Activated CD4-positive, alpha-beta T cell treated with anti-CD3 and anti-CD28 coated beads, Interleukin-2, amount 10 ng/mL, durations not matched to agents 7 days and 5 days (primary cell): Measurements from ENCODE around the gene LITAF. TPM values are rescaled to one million over a fixed set of nuclear protein-coding genes. Genes with fewer than 3 reads are reported as not detected.
"Not testable (repeated sequence)": the region's sequence is repeated elsewhere in the genome, so short reads cannot be mapped to it uniquely, and the experiment has no call there.

Source experiments
- CTCF ChIA-PET: fragments of 350-600 bp; sonication (Branson Sonifier 250); formaldehyde crosslinking; loops from one replicate; lab custom pipeline; 2021; ENCODE audit warnings: antibody characterized with exemption; lab: Charles Lee
- POLR2A ChIA-PET: fragments of 350-600 bp; sonication (Branson Sonifier 250); formaldehyde crosslinking; loops from one replicate; lab custom pipeline; 2021; ENCODE audit warnings: antibody characterized with exemption; lab: Charles Lee
- DNase-seq: peaks from one replicate; pipeline ENCODE4 v3.0.0-alpha.2; 2020
- H3K27ac Mint-ChIP-seq: one replicate; pipeline ENCODE4 v1.8.0; 2021; ENCODE audit warnings: mild to moderate bottlenecking, moderate library complexity, mixed read lengths
- H3K27me3 Mint-ChIP-seq: one replicate; pipeline ENCODE4 v1.8.0; 2021; ENCODE audit warnings: mixed read lengths
- H3K36me3 Mint-ChIP-seq: one replicate; pipeline ENCODE4 v1.8.0; 2021; ENCODE audit warnings: low read depth, mixed read lengths
- H3K4me1 Mint-ChIP-seq: one replicate; pipeline ENCODE4 v1.8.0; 2021; ENCODE audit warnings: mixed read lengths
- H3K4me3 Mint-ChIP-seq: one replicate; pipeline ENCODE4 v1.8.0; 2021; ENCODE audit warnings: mild to moderate bottlenecking, moderate library complexity, mixed read lengths
- H3K9me3 Mint-ChIP-seq: one replicate; pipeline ENCODE4 v1.8.0; 2021; ENCODE audit warnings: mixed read lengths
- total RNA-seq, 2 experiments: library from RNA; stranded (reverse); gene quantifications; one replicate each; pipeline ENCODE4 v1.2.3, GENCODE V29; 2021

The LITAF gene
- total RNA-seq, 2 experiments from 2014 or later = 133 to 141 TPM

GRCh38 chr16:11604783-11605563 lies 18.3 kb upstream of the LITAF start:
- Mint-ChIP-seq H3K36me3 (no peaks in the 10 kb centered on the region), H3K4me3 (no peak overlapping the region)
- POLR2A ChIA-PET = no interaction called here

GRCh38 chr16:11604296-11604695 lies 17.6 kb upstream of the LITAF start:
- H3K4me3 Mint-ChIP-seq, H3K9me3 Mint-ChIP-seq, H3K27ac Mint-ChIP-seq, CTCF ChIA-PET, H3K36me3 Mint-ChIP-seq, H3K27me3 Mint-ChIP-seq, DNase-seq: not testable (repeated sequence)
- POLR2A ChIA-PET = interaction anchor here (0.6 kb wide), 1 partner anchor 647 kb away, joined by 8 read pairs; no protein-coding TSS in a partner anchor
- H3K4me1 Mint-ChIP-seq = peaks cover 12% of the 10 kb centered on the region

More at GRCh38 chr16:11604783-11605563, 18.3 kb upstream of the LITAF start:
- Mint-ChIP-seq H3K27ac (no peak overlapping the region), H3K27me3 (no peaks in the 10 kb centered on the region), H3K4me1 (peaks cover 19% of the 10 kb centered on the region), H3K9me3 (no peaks in the 10 kb centered on the region)
- CTCF ChIA-PET = interaction anchor here (0.7 kb wide), 1 partner anchor 30 kb away, joined by 3 read pairs; no protein-coding TSS in a partner anchor
- no peak for DNase-seq

DNA sequence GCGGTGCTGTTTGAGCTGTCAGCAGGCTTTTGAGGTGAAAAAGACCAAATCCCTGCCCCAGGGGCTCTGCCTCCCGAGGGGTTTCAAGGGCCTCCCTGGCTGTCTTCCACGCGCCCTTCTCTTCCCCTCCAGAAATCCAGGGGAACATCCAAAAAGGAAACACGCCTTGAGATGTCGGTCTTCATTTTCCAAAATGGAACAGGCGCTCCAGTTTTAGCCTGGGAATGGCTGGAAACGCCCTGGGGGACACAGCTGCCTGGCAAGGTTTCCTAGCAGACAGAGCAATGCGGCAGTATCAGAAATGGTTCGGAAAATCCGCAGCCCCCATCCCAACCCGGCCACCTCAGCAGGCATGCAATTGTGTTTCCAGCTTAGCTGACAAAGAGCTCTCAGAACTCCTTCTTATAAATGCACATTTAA lies 16.6 kb upstream of the LITAF start:
- POLR2A ChIA-PET = no interaction called here

GRCh38 chr16:11602321-11602720 lies 15.6 kb upstream of the LITAF start:
- Mint-ChIP-seq H3K27me3 (no peaks in the 10 kb centered on the region), H3K36me3 (no peaks in the 10 kb centered on the region), H3K4me3 (no peak overlapping the region), H3K4me1 (peaks cover 10% of the 10 kb centered on the region), H3K9me3 (no peaks in the 10 kb centered on the region), H3K27ac (no peak overlapping the region)
- no peak for DNase-seq
- ChIA-PET POLR2A (no interaction called here), CTCF (interaction anchor here (0.6 to 1.2 kb wide), 2 partner anchors 11 to 186 kb away, joined by 3 read pairs; no protein-coding TSS in a partner anchor)

More for the DNA sequence above, 16.6 kb upstream of the LITAF start:
- Mint-ChIP-seq H3K4me1 (peaks cover 5% of the 10 kb centered on the region), H3K27ac (no peak overlapping the region), H3K9me3 (no peaks in the 10 kb centered on the region), H3K36me3 (no peaks in the 10 kb centered on the region), H3K4me3 (no peak overlapping the region), H3K27me3 (no peaks in the 10 kb centered on the region)
- DNase-seq = no peak
- CTCF ChIA-PET = interaction anchor here (0.6 kb wide), 2 partner anchors 18 to 187 kb away, joined by 3 read pairs; no protein-coding TSS in a partner anchor

DNA sequence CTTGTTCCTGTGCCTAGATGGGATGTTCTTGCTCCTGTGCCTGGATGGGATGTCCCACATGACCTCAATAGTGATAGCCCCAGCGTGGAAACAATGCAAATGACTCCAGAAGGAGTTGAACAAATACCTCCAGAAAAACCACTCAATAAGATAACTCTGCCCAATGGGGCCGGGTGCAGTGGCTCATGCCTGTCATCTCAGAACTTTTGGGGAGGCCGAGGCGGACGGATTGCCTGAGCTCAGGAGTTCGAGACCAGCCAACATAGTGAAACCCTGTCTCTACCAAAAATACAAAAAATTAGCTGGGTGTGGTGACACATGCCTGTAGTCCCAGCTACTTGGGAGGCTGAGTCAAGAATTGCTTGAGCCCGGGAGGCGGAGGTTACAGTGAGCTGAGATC lies 15.2 kb upstream of the LITAF start:
- ChIA-PET CTCF (interaction anchor here (1.2 kb wide), 1 partner anchor 11 kb away, joined by 3 read pairs; no protein-coding TSS in a partner anchor), POLR2A (no interaction called here)
- Mint-ChIP-seq H3K27me3 (no peaks in the 10 kb centered on the region), H3K4me3 (no peak overlapping the region), H3K36me3 (no peaks in the 10 kb centered on the region), H3K4me1 (peaks cover 14% of the 10 kb centered on the region), H3K27ac (no peak overlapping the region), H3K9me3 (no peaks in the 10 kb centered on the region)
- no peak for DNase-seq

DNA sequence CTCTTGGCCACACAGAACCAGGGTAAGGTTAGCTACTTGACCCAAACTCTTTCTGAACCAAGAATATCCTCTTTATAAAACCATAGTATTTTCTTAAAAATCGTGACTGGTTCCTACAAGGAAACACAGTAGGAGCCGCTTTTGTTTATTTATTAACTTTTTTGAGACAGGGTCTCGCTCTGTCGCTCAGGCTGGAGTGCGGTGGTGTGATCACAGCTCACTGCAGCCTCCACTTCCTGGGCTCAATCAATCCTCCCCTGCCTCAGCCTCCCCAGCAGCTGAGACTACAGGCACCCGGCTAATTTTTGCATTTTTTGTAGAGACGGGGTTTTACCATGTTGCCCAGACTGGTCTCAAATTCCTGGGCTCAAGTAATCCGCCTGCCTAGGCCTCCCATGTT lies 14.7 kb upstream of the LITAF start:
- no peak for DNase-seq
- peaks cover 14% of the 10 kb centered on the region for H3K4me1 Mint-ChIP-seq
- no peaks in the 10 kb centered on the region for H3K36me3 Mint-ChIP-seq
- ChIA-PET POLR2A (no interaction called here), CTCF (interaction anchor here (1.2 kb wide), 1 partner anchor 12 kb away, joined by 3 read pairs; no protein-coding TSS in a partner anchor)
- no peaks in the 10 kb centered on the region for H3K27me3 Mint-ChIP-seq
- no peak overlapping the region for H3K4me3 Mint-ChIP-seq
- no peaks in the 10 kb centered on the region for H3K9me3 Mint-ChIP-seq
- H3K27ac Mint-ChIP-seq = no peak overlapping the region

DNA sequence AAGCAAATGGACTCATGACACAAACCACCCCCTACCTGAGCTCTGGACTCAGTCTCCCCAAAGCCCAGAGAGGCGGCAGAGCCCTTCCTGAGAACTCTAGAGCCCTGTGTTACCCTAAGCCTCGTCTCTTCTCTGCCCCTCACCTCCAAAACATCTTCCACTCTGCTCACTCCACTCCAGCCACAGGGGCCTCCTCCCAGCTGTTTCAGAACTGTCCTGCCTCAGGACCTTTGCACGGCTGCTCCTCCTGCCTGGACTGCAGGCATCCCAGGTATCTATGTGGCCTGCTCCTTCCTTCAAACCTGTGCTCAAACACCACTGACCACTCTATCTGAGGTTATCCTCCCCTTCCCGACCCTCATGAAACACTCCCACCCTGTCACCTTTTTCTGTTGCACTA lies 12.9 kb upstream of the LITAF start:
- peaks cover 20% of the 10 kb centered on the region for H3K4me1 Mint-ChIP-seq
- no peaks in the 10 kb centered on the region for H3K9me3 Mint-ChIP-seq
- ChIA-PET CTCF (interaction anchor here (0.9 to 1.8 kb wide), 2 partner anchors 10 to 22 kb away, joined by 3 to 6 read pairs; no protein-coding TSS in a partner anchor), POLR2A (no interaction called here)
- H3K27ac Mint-ChIP-seq = no peak overlapping the region
- no peaks in the 10 kb centered on the region for H3K27me3 Mint-ChIP-seq
- no peak for DNase-seq
- no peaks in the 10 kb centered on the region for H3K36me3 Mint-ChIP-seq
- H3K4me3 Mint-ChIP-seq = no peak overlapping the region

DNA sequence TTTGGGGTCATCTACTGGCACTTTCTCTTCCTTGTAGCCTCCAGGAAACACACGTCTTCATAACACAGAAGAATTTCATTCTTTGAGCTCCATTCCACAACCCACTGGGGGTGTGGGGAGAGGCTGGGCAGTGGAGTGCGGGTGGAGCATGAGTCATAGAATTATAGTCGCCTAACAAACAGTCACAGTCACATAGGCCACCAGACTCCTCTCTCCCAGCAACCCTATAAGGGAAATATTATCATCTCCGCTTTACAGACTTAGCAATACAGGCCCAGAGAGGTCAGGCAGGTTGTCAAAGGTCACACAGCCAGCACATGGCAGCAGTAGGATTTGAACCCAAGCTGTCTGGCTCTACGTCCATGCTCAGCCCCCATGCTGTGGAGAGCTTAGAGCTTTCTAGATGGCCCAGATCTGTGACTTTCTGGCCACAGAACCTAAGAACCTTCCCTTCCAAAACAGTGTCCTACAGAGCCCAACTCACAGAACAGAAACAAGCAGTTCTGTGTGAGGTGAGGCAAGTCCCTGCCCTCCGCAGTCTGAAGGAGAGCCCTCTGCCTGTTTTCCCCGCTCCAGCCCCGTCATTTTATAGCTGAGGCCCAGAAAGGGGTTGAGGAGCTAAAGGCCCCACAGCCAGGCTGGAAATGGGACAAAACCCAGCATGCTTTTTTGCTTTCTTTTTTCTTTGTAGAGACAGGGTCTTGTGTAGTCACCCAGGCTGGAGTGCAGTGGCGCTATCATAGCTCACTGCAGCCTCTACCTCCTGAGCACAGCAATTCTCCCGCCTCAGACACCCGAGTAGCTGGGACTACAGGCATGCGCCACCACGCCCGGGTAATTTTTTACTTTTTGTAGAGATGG lies 10.7 kb upstream of the LITAF start:
- no peak for DNase-seq
- H3K4me1 Mint-ChIP-seq = peaks cover 24% of the 10 kb centered on the region
- H3K27ac Mint-ChIP-seq = peak overlapping the region; percentile 4
- H3K36me3 Mint-ChIP-seq = no peaks in the 10 kb centered on the region
- CTCF ChIA-PET = interaction anchor here (0.5 to 1.6 kb wide), 5 partner anchors 10 to 175 kb away, joined by 3 to 10 read pairs (median 4); no protein-coding TSS in a partner anchor
- no peak overlapping the region for H3K4me3 Mint-ChIP-seq
- H3K27me3 Mint-ChIP-seq = peaks cover 2% of the 10 kb centered on the region
- no peaks in the 10 kb centered on the region for H3K9me3 Mint-ChIP-seq
- POLR2A ChIA-PET = no interaction called here

GRCh38 chr16:11596572-11597226 lies 10.0 kb upstream of the LITAF start:
- CTCF ChIA-PET = interaction anchor here (0.9 to 1.6 kb wide), 5 partner anchors 9 to 22 kb away, joined by 3 to 10 read pairs (median 6); partner anchors contain the start of gene LITAF
- Mint-ChIP-seq H3K27me3 (peaks cover 2% of the 10 kb centered on the region), H3K9me3 (no peaks in the 10 kb centered on the region)

GRCh38 chr16:11593581-11593980 lies 6.9 kb upstream of the LITAF start:
- no peaks in the 10 kb centered on the region for H3K36me3 Mint-ChIP-seq
- CTCF ChIA-PET = no interaction called here
- H3K9me3 Mint-ChIP-seq = no peaks in the 10 kb centered on the region
- POLR2A ChIA-PET = no interaction called here
- H3K4me3 Mint-ChIP-seq = no peak overlapping the region
- H3K27me3 Mint-ChIP-seq = peaks cover 2% of the 10 kb centered on the region
- no peak for DNase-seq
- peaks cover 28% of the 10 kb centered on the region for H3K4me1 Mint-ChIP-seq
- H3K27ac Mint-ChIP-seq = no peak overlapping the region

More at GRCh38 chr16:11596572-11597226, 10.0 kb upstream of the LITAF start:
- Mint-ChIP-seq H3K27ac (no peak overlapping the region), H3K4me3 (no peak overlapping the region), H3K36me3 (no peaks in the 10 kb centered on the region), H3K4me1 (peaks cover 24% of the 10 kb centered on the region)
- no peak for DNase-seq
- POLR2A ChIA-PET = no interaction called here

- H3K36me3 Mint-ChIP-seq, H3K9me3 Mint-ChIP-seq, H3K27ac Mint-ChIP-seq, H3K27me3 Mint-ChIP-seq, CTCF ChIA-PET, H3K4me3 Mint-ChIP-seq, DNase-seq: not testable (repeated sequence)
- POLR2A ChIA-PET = interaction anchor here (0.6 kb wide), 1 partner anchor 22 kb away, joined by 3 read pairs; no protein-coding TSS in a partner anchor
- peaks cover 25% of the 10 kb centered on the region for H3K4me1 Mint-ChIP-seq
Measured at GRCh38 chr16:11593076-11593475, 6.4 kb upstream of the LITAF start.

DNA sequence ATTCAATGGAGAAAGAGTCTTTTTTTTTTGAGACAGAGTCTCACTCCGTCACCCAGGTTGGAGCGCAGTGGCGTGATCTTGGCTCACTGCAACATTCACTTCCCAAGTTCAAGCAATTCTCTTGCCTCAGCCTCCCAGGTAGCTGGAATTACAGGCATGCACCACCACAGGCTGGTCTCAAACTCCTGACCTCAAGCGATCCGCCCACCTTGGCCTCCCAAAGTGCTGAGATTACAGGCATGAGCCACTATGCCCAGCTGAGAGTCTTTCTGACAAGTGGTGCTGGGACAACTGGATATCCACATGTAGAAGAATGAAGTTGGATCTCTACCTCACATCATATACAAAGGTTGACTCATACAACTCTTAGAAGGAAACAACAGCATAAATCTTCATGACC lies 4.9 kb upstream of the LITAF start:
- H3K27ac Mint-ChIP-seq, DNase-seq, H3K9me3 Mint-ChIP-seq, POLR2A ChIA-PET, H3K27me3 Mint-ChIP-seq, H3K4me3 Mint-ChIP-seq, H3K36me3 Mint-ChIP-seq: not testable (repeated sequence)
- CTCF ChIA-PET = interaction anchor here (0.7 kb wide), 2 partner anchors 8 to 60 kb away, joined by 3 read pairs; no protein-coding TSS in a partner anchor
- peaks cover 22% of the 10 kb centered on the region for H3K4me1 Mint-ChIP-seq
